Measurements from ENCODE around the gene ADAMTSL3.

The ADAMTSL3 gene

DNA sequence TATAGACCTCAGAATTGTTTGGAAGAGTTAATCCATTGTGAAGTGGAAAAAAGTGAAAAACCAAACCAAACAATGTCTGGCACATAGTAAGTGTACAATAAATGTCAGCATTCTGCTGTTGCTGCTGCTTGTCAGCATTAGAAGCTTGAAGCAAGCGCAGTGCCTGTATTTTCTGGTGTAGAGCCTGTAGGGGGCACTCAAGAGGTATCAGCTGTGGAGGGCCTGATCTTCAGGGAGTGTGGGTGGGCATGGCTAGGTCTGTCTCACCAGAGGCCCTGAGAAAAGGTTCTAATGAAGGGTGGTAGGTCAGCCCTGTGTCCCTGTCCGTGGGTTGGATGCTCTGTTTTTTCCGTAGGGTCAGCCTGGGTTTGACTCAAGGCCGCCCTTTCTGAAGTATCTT is 3.6 kb downstream of the ADAMTSL3 start:
- no peak overlapping the region for H3K9ac ChIP-seq (ENCODE audit: low read depth, low read length)
- H3K4me1 ChIP-seq (ENCODE audit: control insufficient read depth, insufficient read depth, low read length), result peaks cover 6% of the 10 kb centered on the region
- peaks cover 38% of the 10 kb centered on the region for H3K27me3 ChIP-seq (ENCODE audit: control insufficient read depth, insufficient read depth, low read length)
- H3K36me3 ChIP-seq (ENCODE audit: insufficient read depth, low read length), result no peaks in the 10 kb centered on the region
- no peaks in the 10 kb centered on the region for H3K9me3 ChIP-seq (replicated peaks; ENCODE audit: low read length)
- H3K4me2 ChIP-seq (ENCODE audit: low read length), result no peak overlapping the region
- no peak overlapping the region for H3K4me3 ChIP-seq (ENCODE audit: low read length)

DNA sequence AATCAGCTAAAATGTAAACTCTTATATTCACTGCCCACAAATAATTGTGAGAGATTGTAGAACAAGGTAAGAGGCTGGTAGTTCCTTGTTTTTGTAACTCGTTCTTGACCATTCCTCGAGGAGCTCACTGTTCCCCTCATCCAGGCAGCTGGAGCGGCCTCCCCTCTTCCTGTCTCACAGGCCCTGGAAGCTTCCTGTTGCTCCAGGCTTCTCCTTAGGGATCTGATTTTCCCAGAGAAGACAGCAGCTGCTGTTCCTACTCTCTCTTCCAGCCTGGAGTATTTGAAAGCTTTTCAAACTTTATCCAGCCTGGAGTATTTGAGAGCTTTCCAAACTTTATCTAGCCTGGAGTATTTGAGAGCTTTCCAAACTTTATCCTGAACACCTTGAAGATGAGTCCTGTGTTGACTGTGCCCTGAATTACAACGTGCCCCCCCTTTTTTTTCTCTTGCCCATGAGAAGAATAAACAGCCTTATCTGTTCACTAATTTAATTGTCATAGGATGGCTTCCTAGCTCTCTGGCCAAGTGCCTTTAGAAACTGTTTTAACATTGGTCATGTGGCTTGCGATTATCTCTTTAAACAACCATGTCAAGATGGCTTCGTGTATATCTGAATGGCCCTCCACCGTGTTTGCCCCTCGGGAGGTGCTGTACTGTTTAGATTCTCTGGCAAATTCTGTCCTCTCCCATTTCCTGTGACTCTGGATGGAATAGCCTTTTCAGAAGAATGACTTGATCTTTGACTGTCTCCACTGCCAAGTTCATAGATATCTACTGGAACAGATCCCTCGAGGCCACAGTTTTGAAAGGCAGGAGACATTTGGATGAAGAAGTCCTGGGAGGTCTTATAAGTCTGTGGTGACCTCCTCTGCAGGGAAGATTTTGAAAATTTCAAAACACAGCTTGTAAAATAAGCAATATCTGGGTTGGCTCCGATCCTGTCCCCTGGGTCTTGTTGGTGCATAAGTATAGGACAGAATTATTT is 4.8 kb downstream of the ADAMTSL3 start:
- H3K4me2 ChIP-seq (ENCODE audit: low read length), result no peak overlapping the region
- no peaks in the 10 kb centered on the region for H3K9me3 ChIP-seq (replicated peaks; ENCODE audit: low read length)
- H3K4me1 ChIP-seq (ENCODE audit: control insufficient read depth, insufficient read depth, low read length), result peaks cover 6% of the 10 kb centered on the region
- no peak overlapping the region for H3K9ac ChIP-seq (ENCODE audit: low read depth, low read length)
- peaks cover 30% of the 10 kb centered on the region for H3K27me3 ChIP-seq (ENCODE audit: control insufficient read depth, insufficient read depth, low read length)
- no peak overlapping the region for H3K4me3 ChIP-seq (ENCODE audit: low read length)
- H3K36me3 ChIP-seq (ENCODE audit: insufficient read depth, low read length), result no peaks in the 10 kb centered on the region

DNA sequence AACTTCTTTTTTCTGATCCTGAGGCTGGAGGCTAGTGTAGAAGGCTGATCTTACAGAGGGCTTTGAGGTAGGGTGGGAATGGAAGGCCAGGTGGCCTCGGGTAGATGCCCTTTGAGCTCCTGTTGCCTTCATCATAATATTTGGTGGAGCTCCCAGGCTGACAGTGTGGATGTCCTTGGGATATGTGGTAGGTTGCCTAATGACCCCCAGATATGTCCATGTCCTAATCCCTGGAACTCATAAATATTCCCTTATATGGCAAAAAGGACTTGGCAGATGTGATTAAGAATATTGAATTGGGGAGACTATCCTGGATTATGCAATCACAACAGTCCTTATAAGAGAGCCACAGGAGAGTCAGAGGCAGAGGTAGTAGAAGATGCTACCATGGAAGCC is 5.5 kb downstream of the ADAMTSL3 start:
- Histone ChIP-seq H3K36me3 (ENCODE audit: insufficient read depth, low read length) (no peaks in the 10 kb centered on the region), H3K9ac (ENCODE audit: low read depth, low read length) (no peak overlapping the region), H3K9me3 (replicated peaks; ENCODE audit: low read length) (no peaks in the 10 kb centered on the region), H3K4me2 (ENCODE audit: low read length) (no peak overlapping the region), H3K4me3 (ENCODE audit: low read length) (no peak overlapping the region), H3K4me1 (ENCODE audit: control insufficient read depth, insufficient read depth, low read length) (peaks cover 2% of the 10 kb centered on the region), H3K27me3 (ENCODE audit: control insufficient read depth, insufficient read depth, low read length) (peaks cover 26% of the 10 kb centered on the region)

DNA sequence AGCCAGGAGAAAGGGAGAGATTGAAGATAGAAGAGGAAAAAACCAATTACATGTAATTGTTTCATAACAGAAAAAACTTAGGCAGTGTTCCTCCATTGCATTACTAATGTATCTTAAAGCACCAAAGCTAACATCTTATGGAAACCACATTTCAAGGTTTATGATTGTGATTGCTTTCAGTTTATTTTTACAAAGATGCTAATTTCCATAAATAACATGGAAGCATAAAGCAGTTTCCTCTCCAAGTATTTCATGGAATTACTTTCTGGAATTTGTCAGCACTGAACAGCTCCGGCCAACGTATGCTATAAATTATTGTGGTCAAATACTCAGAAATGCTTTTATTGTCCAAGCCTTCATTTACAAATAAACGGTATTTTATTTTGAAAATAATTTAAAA is 11.6 kb downstream of the ADAMTSL3 start:
- H3K4me2 ChIP-seq (ENCODE audit: low read length), result no peak overlapping the region
- H3K9ac ChIP-seq (ENCODE audit: low read depth, low read length), result no peak overlapping the region

DNA sequence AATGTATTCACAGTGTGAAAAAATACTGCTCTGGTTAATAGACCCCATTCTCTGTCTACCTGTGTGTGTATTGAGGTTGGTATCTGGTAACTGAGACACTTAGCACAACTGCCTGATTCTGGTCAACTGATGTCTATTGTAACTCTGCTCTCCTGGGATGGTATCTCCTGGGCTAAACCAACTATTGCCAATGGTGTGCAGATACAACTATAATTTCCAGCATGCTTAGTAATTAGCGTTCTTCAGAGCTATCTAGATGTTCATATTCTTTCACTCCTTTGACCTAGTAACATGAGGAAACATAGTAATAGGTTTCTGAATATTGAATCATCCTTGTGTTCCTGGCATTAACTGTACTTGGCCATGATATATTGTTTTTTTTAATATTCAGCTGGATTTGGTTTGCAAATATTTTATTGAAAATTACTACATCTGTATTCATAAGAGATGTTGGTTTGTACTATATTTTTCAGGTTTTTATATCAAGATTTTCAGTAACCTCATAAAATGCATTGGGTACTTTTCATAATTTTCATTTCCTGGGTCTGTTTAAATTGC is 16.8 kb downstream of the ADAMTSL3 start:
- H3K27me3 ChIP-seq (ENCODE audit: control insufficient read depth, insufficient read depth, low read length), result no peaks in the 10 kb centered on the region
- H3K4me3 ChIP-seq (ENCODE audit: low read length), result no peak overlapping the region
- no peaks in the 10 kb centered on the region for H3K9me3 ChIP-seq (replicated peaks; ENCODE audit: low read length)
- no peak overlapping the region for H3K9ac ChIP-seq (ENCODE audit: low read depth, low read length)
- H3K36me3 ChIP-seq (ENCODE audit: insufficient read depth, low read length), result no peaks in the 10 kb centered on the region
- H3K4me1 ChIP-seq (ENCODE audit: control insufficient read depth, insufficient read depth, low read length), result peaks cover 10% of the 10 kb centered on the region
- H3K4me2 ChIP-seq (ENCODE audit: low read length), result no peak overlapping the region

More for the DNA sequence above, 11.6 kb downstream of the ADAMTSL3 start:
- peaks cover 3% of the 10 kb centered on the region for H3K4me1 ChIP-seq (ENCODE audit: control insufficient read depth, insufficient read depth, low read length)
- no peaks in the 10 kb centered on the region for H3K27me3 ChIP-seq (ENCODE audit: control insufficient read depth, insufficient read depth, low read length)
- no peak overlapping the region for H3K4me3 ChIP-seq (ENCODE audit: low read length)
- no peaks in the 10 kb centered on the region for H3K36me3 ChIP-seq (ENCODE audit: insufficient read depth, low read length)
- H3K9me3 ChIP-seq (replicated peaks; ENCODE audit: low read length), result no peaks in the 10 kb centered on the region

DNA sequence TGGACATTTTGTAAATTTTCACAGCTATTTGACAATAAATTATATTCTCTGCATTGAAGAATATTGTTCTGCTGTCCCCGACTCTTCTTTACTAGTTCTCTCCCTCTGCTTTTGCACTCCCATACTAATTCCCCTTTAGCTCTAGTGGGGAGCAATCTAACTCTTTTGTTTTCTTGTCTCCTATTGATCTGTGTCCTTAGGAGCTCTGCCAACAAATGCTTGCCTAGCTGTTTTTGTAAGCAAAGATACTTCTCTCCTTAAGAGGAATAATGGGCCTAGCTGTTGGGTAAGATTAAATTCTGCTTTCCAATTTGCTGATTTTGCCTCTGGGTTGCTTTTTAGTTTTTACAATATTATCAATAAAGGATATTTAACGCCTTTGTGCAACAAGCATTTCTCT is 17.7 kb downstream of the ADAMTSL3 start:
- Histone ChIP-seq H3K9me3 (replicated peaks; ENCODE audit: low read length) (no peaks in the 10 kb centered on the region), H3K27me3 (ENCODE audit: control insufficient read depth, insufficient read depth, low read length) (no peaks in the 10 kb centered on the region), H3K4me2 (ENCODE audit: low read length) (no peak overlapping the region), H3K9ac (ENCODE audit: low read depth, low read length) (no peak overlapping the region), H3K4me3 (ENCODE audit: low read length) (no peak overlapping the region), H3K4me1 (ENCODE audit: control insufficient read depth, insufficient read depth, low read length) (peaks cover 10% of the 10 kb centered on the region), H3K36me3 (ENCODE audit: insufficient read depth, low read length) (no peaks in the 10 kb centered on the region)

DNA sequence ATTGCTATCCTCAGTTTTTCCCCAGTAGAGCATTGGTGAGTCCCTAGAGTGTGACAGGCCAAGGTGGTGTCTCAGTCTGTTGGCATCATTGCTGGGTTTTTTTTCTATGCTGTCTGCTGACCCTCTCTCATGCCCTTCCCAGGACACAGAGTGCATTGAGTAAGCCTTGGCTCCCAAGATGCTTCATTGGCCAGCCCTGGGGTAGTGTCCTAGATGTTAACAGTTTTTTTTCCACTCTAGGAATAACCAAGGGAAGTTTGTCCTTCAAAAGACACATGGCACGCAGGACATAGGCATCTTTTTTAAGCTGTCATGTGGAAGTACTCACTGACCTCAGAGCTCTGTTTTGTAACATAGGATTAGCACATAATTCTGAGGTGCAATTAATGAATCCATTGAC is 19.5 kb downstream of the ADAMTSL3 start:
- Histone ChIP-seq H3K4me3 (ENCODE audit: low read length) (no peak overlapping the region), H3K36me3 (ENCODE audit: insufficient read depth, low read length) (no peaks in the 10 kb centered on the region), H3K9ac (ENCODE audit: low read depth, low read length) (no peak overlapping the region), H3K9me3 (replicated peaks; ENCODE audit: low read length) (no peaks in the 10 kb centered on the region), H3K4me1 (ENCODE audit: control insufficient read depth, insufficient read depth, low read length) (peaks cover 10% of the 10 kb centered on the region), H3K27me3 (ENCODE audit: control insufficient read depth, insufficient read depth, low read length) (no peaks in the 10 kb centered on the region), H3K4me2 (ENCODE audit: low read length) (no peak overlapping the region)

DNA sequence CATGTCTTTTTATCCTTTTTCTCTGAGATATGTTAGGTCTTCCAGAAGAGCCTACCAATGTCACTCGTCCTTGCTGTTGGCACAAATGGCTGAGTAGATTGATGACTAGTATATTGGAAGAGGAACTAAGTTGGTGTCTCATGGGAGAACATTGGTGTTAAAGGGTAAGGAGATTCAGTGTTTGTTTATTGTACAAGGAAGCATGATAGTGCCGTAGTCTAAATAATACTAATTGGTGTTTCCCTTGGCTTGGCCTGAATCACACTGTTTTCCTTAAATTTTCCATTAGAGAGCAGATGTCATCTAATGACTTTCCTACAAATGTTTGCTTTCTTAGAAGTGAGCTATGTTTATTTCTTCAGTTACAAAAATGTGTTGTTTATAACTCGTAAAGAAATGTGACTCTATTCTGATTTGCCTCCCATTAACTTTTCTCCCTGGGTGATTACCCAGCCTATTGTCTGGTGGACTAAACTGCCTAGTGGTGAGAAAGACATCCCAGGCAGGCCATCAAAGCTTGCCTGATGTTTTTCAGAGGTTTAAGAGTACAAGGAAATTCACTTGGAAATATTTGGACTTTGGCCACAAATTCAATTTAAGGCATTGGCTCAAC is 28.7 kb downstream of the ADAMTSL3 start:
- Histone ChIP-seq H3K4me1 (ENCODE audit: control insufficient read depth, insufficient read depth, low read length) (no peaks in the 10 kb centered on the region), H3K36me3 (ENCODE audit: insufficient read depth, low read length) (no peaks in the 10 kb centered on the region), H3K27me3 (ENCODE audit: control insufficient read depth, insufficient read depth, low read length) (no peaks in the 10 kb centered on the region), H3K4me2 (ENCODE audit: low read length) (no peak overlapping the region), H3K4me3 (ENCODE audit: low read length) (no peak overlapping the region), H3K9ac (ENCODE audit: low read depth, low read length) (no peak overlapping the region), H3K9me3 (replicated peaks; ENCODE audit: low read length) (no peaks in the 10 kb centered on the region)

DNA sequence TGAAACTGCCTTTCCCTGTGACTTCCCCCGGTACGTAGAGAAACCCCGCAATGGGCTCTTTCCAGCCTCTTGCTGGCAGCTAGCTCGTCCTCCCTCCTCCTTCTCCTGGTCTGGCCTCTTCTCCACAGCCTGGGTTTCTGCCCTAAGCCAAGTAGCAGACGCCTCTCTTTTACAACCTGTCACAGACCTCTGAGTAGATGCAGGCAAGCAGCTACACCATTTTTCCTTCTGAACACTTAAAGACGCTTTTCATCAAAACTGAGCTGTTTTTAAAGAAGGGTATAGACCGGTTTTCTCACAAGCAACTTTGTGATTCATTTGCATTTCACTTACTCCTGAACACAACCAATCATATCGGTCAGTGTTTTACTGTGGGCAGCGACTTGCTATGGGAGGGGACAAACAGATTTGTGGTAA is 32.0 kb downstream of the ADAMTSL3 start:
- Histone ChIP-seq H3K4me1 (ENCODE audit: control insufficient read depth, insufficient read depth, low read length) (no peaks in the 10 kb centered on the region), H3K9me3 (replicated peaks; ENCODE audit: low read length) (no peaks in the 10 kb centered on the region), H3K9ac (ENCODE audit: low read depth, low read length) (no peak overlapping the region), H3K4me2 (ENCODE audit: low read length) (peak overlapping the region; percentile 54), H3K36me3 (ENCODE audit: insufficient read depth, low read length) (no peaks in the 10 kb centered on the region), H3K4me3 (ENCODE audit: low read length) (no peak overlapping the region), H3K27me3 (ENCODE audit: control insufficient read depth, insufficient read depth, low read length) (no peaks in the 10 kb centered on the region)

DNA sequence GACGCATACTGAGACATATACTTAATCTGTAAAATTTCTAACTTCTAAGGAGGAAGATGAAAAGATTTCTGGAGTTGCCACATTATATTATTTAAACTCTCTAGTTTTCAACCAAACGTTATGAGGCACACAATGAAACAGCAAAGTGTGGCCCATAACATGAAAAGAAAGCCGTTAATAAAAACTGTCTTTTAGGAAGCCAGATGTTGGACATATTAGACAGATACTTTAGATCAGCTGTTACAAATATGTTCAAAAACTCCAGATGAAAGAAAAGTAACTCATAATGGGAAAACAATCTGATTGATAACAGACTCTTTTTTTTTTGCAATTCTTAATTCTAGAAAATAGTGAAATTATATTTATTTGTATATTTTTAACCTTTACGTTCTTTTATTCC is 34.3 kb downstream of the ADAMTSL3 start:
- Histone ChIP-seq H3K27me3 (ENCODE audit: control insufficient read depth, insufficient read depth, low read length) (no peaks in the 10 kb centered on the region), H3K4me1 (ENCODE audit: control insufficient read depth, insufficient read depth, low read length) (no peaks in the 10 kb centered on the region), H3K36me3 (ENCODE audit: insufficient read depth, low read length) (no peaks in the 10 kb centered on the region), H3K4me3 (ENCODE audit: low read length) (no peak overlapping the region), H3K9ac (ENCODE audit: low read depth, low read length) (no peak overlapping the region), H3K4me2 (ENCODE audit: low read length) (no peak overlapping the region), H3K9me3 (replicated peaks; ENCODE audit: low read length) (no peaks in the 10 kb centered on the region)

DNA sequence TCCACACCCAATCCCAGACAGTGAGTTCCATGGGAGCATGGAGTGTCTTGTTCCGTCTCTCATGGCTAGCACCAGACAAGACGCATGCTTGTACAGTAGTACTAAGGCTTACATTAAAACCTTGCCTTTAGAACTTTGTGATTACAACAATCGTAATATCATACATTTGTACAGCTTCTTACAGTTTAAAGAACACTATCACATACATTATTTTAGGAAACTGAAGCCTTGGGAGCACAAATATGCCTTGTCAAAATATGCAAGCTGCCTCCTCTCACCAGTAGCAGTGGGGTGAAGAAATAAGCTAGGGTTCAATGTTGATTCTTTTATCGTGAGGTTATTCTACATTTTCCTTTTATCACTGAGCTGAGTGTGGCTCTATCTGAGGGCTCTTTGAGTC is 36.8 kb downstream of the ADAMTSL3 start:
- Histone ChIP-seq H3K4me3 (ENCODE audit: low read length) (no peak overlapping the region), H3K27me3 (ENCODE audit: control insufficient read depth, insufficient read depth, low read length) (no peaks in the 10 kb centered on the region), H3K36me3 (ENCODE audit: insufficient read depth, low read length) (no peaks in the 10 kb centered on the region), H3K9ac (ENCODE audit: low read depth, low read length) (no peak overlapping the region), H3K9me3 (replicated peaks; ENCODE audit: low read length) (no peaks in the 10 kb centered on the region), H3K4me1 (ENCODE audit: control insufficient read depth, insufficient read depth, low read length) (peaks cover 7% of the 10 kb centered on the region), H3K4me2 (ENCODE audit: low read length) (no peak overlapping the region)

Data from skeletal muscle satellite cell (primary cell).